IPS-NIHi7 (cell line): Measurements from ENCODE around the gene SNX22.

Experiments used
- DNase-seq: peaks from one replicate; pipeline ENCODE4 v3.0.0; 2012; ENCODE audit warnings: mixed read lengths; ENCODE audit errors: extremely low spot score

The SNX22 gene

GRCh38 chr15:64156652-64157331 lies 5.3 kb downstream of the SNX22 start:
- DNase-seq = no peak

- DNase-seq = no peak
Observed at GRCh38 chr15:64157599-64158125, 6.1 kb downstream of the SNX22 start.

- DNase-seq = no peak
Observed at GRCh38 chr15:64158363-64159134, 7.0 kb downstream of the SNX22 start.

DNA sequence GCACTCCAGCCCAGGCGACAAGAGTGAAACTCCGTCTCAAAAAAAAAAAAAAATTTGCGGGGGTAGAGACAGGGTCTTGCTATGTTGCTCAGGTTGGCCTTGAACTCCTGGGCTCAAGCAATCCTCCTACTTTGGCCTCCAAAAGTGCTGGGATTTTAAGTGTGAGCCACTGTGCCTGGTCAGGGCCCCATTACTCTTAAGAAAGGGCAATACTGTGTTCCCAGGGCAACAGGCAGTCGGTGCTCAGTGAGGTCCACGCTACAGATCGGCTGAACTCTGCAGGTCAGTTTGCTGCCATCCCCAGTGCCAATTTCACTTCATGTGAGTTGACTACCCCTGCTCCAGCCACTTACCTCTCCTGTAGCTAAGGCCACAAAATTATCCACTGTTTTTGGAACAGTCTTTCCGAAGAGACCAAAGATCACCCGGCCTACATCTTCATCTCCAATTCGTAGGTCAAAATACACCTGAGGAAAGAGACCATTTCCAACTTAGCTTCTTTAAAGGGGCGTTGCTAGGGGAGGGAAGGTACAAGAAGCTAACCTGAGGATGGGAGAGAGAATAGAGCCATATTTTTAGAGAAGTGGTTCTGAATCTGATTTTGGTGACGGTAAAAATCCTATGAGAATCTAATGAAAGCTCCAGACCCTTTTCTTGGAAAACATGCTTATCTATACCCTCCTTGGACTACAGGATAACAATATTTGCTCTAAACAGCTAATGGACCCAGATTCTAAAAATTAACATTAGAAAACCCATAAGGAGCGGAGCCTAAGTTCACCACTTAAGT lies 10.4 kb downstream of the SNX22 start:
- no peak for DNase-seq

DNA sequence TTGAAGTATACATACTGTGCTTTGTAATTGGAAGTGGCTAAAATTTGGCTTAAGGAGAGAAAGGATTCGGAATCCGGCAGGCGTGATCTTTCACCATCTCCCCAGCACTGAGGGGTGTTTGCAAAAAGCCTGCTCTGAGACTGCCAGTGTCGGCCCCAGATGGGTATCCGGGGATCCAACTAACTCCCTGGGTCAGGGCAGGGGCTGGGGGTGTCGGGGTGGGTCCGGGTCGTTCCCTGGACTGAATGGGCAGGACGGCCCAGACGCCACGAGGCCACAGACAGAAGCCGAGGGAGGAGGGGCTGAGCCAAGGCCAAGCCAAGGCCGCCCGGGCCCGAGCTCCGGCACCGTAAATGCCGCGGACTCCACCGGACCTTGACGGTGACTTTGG lies 10.9 kb downstream of the SNX22 start:
- DNase-seq = peak; percentile 41

DNA sequence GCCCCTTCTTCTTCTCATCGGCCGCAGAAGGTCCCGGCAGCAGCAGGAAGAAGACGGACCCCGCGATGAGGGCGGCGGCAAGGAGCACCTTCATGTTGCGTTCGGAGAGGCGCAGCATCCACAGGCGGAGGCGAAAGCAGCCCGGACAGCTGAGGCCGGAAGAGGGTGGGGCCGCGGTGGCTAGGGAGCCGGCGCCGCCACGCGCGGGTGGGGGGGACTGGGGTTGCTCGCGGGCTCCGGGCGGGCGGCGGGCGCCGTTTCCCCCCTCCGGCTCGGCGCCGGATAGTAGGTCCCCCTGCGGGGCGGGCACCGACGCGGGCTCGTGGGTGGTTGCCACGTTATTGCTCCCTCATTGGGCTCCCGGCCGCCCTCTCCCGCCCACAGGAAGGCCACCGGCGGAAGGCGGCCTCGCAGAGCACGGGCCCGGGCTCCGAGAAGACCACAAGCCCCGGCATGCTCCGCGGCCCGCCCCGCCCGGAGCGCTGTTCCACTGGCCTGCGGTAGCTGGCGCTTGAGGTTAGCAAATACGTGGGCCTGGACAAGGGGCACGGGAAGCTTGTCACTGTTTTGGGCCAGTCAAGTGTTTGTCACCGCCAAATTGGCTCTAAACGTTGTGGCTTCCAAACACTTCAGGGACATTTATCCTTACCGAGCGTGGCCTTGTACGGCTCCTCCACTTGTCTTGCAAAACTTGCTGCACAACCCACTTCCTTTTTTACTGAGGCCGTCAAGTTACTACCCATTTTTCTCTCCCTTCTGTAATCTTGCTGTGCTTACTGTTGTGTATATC lies 11.5 kb downstream of the SNX22 start, which contains the start of gene PPIB:
Gene PPIB (minus strand): TSS at position 154 of the 790 bp plus-strand sequence. CDS start 36 bp downstream, at position 118.
- peak; percentile 97 for DNase-seq

- no peak for DNase-seq
Observed at GRCh38 chr15:64163659-64164362, 12.3 kb downstream of the SNX22 start.

GRCh38 chr15:64164436-64164835 lies 12.9 kb downstream of the SNX22 start:
- DNase-seq = no peak

DNA sequence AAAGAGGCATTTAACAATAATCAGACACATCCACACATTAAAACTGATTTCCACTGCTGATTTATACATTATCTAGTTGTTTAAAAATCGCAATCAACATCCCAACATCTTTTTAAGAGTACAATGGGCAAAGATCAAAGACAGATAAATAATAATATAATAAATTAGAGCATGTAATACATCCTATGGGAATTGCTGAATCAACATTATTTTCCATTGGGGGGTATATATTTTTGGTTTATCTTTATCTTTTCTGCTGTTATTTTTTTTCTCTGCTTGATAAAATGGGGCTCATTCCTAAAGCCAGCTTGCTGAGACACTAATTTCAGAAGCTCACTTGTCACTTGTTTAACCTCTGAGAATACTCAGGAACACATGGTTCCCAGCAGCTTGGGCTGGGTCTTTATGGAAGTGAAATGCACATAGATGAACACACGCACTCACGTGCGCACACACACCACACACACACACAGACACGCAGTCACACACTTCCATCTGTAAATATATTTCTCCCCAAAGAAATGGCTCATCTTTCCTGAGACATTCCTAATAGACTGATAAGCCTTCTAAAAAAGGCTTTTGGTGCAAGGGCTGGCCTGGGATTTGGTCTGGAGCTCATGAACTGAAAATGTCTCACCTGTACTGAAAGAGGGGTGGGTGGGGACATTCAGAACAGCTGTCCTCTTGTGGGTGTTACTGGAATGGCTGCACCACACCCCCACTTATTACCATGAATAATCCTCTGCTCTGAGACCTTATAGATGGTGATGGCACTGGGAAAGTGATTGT lies 14.8 kb downstream of the SNX22 start:
- no peak for DNase-seq

DNA sequence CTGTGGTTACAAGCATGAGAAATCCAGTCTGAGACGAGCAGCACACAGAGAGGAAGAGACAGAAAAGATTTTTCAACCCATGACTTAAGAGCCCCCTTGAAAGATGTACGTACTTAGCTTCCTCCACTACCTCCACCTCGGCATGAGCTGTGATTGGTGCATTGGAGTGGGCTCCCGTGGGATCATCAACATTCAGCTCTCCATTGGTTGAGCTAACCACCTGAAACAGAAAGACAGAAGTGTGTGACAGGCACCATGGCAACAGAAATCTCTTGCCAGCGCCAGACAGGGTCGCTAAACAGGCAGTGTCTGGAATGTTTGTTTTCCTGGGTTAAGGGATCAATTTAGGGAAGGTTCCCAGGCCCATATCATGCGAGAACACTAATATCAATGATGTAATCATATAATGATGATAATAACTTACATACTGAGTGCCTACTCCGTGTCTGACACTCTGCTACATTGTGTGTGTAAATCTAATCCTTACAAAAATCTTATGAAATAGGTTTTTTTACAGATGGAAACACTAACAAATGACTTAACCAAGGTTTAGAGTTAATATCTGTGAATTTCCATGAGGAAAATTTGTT lies 28.8 kb downstream of the SNX22 start:
- no peak for DNase-seq

GRCh38 chr15:64182859-64183370 lies 31.4 kb downstream of the SNX22 start:
- DNase-seq = no peak

GRCh38 chr15:64185146-64185911 lies 33.8 kb downstream of the SNX22 start:
- DNase-seq = no peak

DNA sequence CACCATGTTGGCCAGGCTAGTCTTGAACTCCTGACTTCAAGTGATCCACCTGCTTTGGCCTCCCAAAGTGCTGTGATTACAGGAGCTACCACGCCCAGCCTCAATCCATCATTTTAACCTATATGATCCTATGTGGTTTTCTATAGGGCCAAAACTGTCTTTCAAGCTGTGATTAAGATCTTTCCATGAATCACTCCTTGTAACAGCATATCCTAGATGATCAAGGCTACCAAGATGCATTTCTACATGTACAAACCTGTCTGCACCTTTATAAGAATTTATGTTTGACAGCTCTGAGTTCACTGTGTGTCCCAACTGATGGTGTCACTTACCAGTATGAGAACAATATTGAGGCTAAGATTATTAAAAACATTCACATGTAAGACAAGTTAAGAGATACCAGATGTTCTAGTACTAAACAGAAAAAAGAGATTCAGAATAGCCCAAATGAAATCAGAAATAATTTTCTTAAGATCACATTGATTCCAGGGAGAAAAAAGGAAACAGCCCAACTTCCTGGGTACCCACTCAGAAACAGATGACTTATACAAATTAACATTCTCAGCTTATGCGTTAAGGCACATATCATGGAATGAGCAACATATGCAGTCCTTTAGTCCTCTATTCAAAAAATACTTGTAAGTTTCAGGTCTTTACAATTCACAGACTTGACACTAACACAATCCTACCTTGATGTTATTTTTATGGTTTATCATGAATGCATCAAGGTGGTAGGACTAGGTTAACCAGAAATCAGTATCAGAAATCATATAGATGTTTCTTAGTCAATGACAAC lies 36.1 kb downstream of the SNX22 start:
- no peak for DNase-seq

GRCh38 chr15:64191971-64192830 lies 40.7 kb downstream of the SNX22 start:
- no peak for DNase-seq

- peak; percentile 22 for DNase-seq
Observed at GRCh38 chr15:64193971-64194370, 42.4 kb downstream of the SNX22 start.

- DNase-seq = no peak
Observed at GRCh38 chr15:64197425-64197824, 45.9 kb downstream of the SNX22 start.

- DNase-seq = no peak
Observed at GRCh38 chr15:64205202-64205601, 53.7 kb downstream of the SNX22 start.
